Hepatocyte (in vitro differentiated cells): Measurements from ENCODE around the gene SPECC1. TPM values are rescaled to one million over a fixed set of nuclear protein-coding genes. Genes with fewer than 3 reads are reported as not detected.
"Not testable (repeated sequence)": the region's sequence is repeated elsewhere in the genome, so short reads cannot be mapped to it uniquely, and the experiment has no call there.

Experiments
- DNase-seq: peaks from one replicate; pipeline ENCODE4 v3.0.0-alpha.2; 2016; ENCODE audit warnings: low spot score
- H2AFZ ChIP-seq: fragments of 200-600 bp; sonication (generic); 2 replicates; pipeline ENCODE4 v1.6.0; 2016; ENCODE audit warnings: antibody characterized with exemption, mild to moderate bottlenecking
- H3K27ac ChIP-seq: fragments of 200-600 bp; sonication (generic); 2 replicates; pipeline ENCODE4 v1.5.1; 2016; ENCODE audit warnings: mild to moderate bottlenecking
- H3K27me3 ChIP-seq: fragments of 200-600 bp; sonication (generic); 2 replicates; pipeline ENCODE4 v1.6.1; 2016
- H3K36me3 ChIP-seq: fragments of 200-600 bp; sonication (generic); replicated peaks from 2 replicates; pipeline ENCODE4 v1.5.1; 2016; ENCODE audit warnings: low read depth; ENCODE audit not compliant: insufficient read depth
- H3K4me1 ChIP-seq: fragments of 200-600 bp; sonication (generic); 2 replicates; pipeline ENCODE4 v1.5.1; 2016; ENCODE audit warnings: mild to moderate bottlenecking, moderate library complexity; ENCODE audit not compliant: insufficient read depth
- H3K4me2 ChIP-seq: fragments of 200-600 bp; sonication (generic); 2 replicates; pipeline ENCODE4 v1.6.0; 2016
- H3K4me3 ChIP-seq: fragments of 200-600 bp; sonication (generic); 2 replicates; pipeline ENCODE4 v1.5.1; 2016; ENCODE audit warnings: mild to moderate bottlenecking
- H3K79me2 ChIP-seq: fragments of 200-600 bp; sonication (generic); 2 replicates; pipeline ENCODE4 v1.6.0; 2017; ENCODE audit warnings: mild to moderate bottlenecking
- H3K9me2 ChIP-seq: fragments of 200-600 bp; sonication (generic); replicated peaks from 2 replicates; pipeline ENCODE4 v1.6.0; 2017; ENCODE audit warnings: mild to moderate bottlenecking; ENCODE audit not compliant: insufficient read depth
- H3K9me3 ChIP-seq: fragments of 200-600 bp; sonication (generic); 2 replicates; pipeline ENCODE4 v1.5.1; 2016; ENCODE audit warnings: low read depth, mild to moderate bottlenecking
- H4K20me1 ChIP-seq: fragments of 200-600 bp; sonication (generic); 2 replicates; pipeline ENCODE4 v1.6.0; 2016; ENCODE audit warnings: mild to moderate bottlenecking; ENCODE audit not compliant: insufficient read depth, poor library complexity, severe bottlenecking
- EZH2 ChIP-seq: fragments of 200-600 bp; sonication (generic); IDR thresholded peaks from 2 replicates; pipeline ENCODE4 v1.6.1; 2016; ENCODE audit warnings: antibody characterized with exemption, mild to moderate bottlenecking, borderline replicate concordance
- EZH2phosphoT487 ChIP-seq: fragments of 200-600 bp; sonication (generic); IDR thresholded peaks from one replicate; pipeline ENCODE4 v1.6.1; 2018; ENCODE audit warnings: antibody characterized with exemption, mild to moderate bottlenecking, low read depth, moderate library complexity; ENCODE audit not compliant: unreplicated experiment, severe bottlenecking
- WGBS: methylation state at CpG from one replicate; pipeline ENCODE4 v1.1.6; 2016; ENCODE audit warnings: low lambda C conversion rate; ENCODE audit errors: missing lambda C conversion rate; 5-methylcytosine and 5-hydroxymethylcytosine counted together
- polyA plus RNA-seq: library from polyadenylated mRNA; unstranded; fragments of >200 nt; fragmentation: Nextera tagmentation; extraction: Ambion mirVana; gene quantifications from 2 replicates; pipeline ENCODE4 v1.2.1, GENCODE V29; 2016
- total RNA-seq: library from RNA; depleted of rRNA; stranded (reverse); fragments of >200 nt; gene quantifications from 2 replicates; pipeline ENCODE4 v1.2.3, GENCODE V29; 2014
- TF ChIP-seq, protein P1 (sequence below): fragments of 200-600 bp; sonication (generic); IDR thresholded peaks from 2 replicates; pipeline ENCODE4 v1.5.1; 2016; ENCODE audit warnings: antibody characterized with exemption, mild to moderate bottlenecking; ENCODE audit not compliant: poor library complexity

SPECC1 gene
- total and polyA plus RNA-seq, 2 experiments from 2014 or later = 20.4 to 57.5 TPM

DNA sequence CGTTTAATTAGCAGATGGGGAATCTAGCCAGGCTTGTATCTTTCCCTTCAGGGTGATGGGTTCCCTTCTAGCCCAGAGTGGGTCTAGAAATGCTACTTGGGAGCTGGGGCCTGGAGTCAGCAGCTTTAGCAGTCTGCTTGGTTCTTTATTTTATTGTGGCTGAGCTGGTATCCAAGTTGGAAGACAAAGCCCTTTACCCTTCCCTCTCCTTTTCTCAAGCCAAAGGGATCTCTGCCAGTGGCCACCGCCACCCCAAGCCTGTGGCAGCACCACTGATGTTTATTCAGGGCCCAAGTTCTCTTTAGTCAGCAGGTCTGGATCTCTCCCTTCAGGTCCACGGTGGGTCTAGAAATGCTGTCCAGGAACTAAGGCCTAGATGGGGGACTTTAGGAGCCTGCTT, 215.2 kb downstream of the SPECC1 start:
- Histone ChIP-seq H4K20me1 (no peaks in the 10 kb centered on the region), H3K36me3 (no peaks in the 10 kb centered on the region), H3K9me3 (no peaks in the 10 kb centered on the region), H3K9me2 (no peaks in the 10 kb centered on the region), H3K27ac (no peak overlapping the region), H3K27me3 (no peaks in the 10 kb centered on the region), H3K4me1 (no peaks in the 10 kb centered on the region), H3K79me2 (peaks cover 19% of the 10 kb centered on the region), H2AFZ (no peak overlapping the region), H3K4me3 (no peak overlapping the region), H3K4me2 (no peak overlapping the region)
- no peak for DNase-seq
- TF ChIP-seq EZH2 = no peak
- TF ChIP-seq EZH2phosphoT487 = no peak
- TF ChIP-seq, protein P1, sequence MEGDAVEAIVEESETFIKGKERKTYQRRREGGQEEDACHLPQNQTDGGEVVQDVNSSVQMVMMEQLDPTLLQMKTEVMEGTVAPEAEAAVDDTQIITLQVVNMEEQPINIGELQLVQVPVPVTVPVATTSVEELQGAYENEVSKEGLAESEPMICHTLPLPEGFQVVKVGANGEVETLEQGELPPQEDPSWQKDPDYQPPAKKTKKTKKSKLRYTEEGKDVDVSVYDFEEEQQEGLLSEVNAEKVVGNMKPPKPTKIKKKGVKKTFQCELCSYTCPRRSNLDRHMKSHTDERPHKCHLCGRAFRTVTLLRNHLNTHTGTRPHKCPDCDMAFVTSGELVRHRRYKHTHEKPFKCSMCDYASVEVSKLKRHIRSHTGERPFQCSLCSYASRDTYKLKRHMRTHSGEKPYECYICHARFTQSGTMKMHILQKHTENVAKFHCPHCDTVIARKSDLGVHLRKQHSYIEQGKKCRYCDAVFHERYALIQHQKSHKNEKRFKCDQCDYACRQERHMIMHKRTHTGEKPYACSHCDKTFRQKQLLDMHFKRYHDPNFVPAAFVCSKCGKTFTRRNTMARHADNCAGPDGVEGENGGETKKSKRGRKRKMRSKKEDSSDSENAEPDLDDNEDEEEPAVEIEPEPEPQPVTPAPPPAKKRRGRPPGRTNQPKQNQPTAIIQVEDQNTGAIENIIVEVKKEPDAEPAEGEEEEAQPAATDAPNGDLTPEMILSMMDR = no peak
- 66% methylated on average over 3 of the region's 3 CpGs for WGBS

DNA sequence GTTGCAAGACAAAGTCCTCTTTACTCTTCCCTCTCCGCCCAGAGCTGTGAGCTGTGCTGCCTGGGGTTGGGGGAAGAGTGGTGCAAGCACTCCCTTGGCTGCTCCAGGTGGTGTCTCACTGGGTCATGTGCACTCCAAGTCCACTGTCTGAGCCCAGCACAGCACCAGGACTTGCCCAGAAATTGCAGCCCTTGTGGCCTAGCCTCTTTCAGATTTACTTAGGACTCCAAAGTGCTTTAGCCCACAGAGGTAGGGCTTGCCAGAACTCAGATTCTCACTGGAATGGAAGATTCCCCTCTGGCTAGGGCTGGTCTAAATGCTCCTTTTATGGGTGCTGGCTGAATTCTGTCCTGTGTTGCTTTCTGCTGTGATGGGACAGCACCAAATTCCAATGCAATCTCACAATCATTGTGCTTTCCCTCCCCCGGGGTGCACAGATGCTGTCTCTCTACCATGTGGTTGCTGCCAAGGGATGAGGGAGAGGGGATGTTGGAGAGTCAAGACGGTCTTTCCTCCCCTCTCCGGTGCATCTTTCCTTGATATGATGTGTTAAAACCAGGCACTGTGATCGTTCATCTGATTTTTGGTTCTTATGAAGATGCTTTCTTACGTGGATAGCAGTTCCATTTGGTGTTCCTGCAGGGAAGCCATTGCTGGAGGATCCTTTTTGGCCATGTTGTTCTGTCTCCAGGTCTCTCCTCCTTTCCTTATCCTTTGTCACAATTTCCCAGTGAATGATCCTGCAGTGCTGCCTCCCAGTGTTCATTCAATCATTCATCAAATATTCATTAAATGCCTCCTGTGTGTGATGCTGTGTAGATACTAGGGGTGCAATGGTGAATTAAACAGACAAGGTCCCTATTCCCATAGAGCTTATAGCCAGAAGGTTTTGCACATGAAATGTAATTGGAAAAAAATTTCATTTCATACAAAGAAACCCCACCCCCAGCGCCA, 216.3 kb downstream of the SPECC1 start:
- Histone ChIP-seq H3K27ac (no peak overlapping the region), H3K9me2 (no peaks in the 10 kb centered on the region), H3K27me3 (no peaks in the 10 kb centered on the region), H3K9me3 (no peaks in the 10 kb centered on the region), H3K4me2 (no peak overlapping the region), H3K4me1 (no peaks in the 10 kb centered on the region), H3K79me2 (peaks cover 14% of the 10 kb centered on the region), H3K4me3 (no peak overlapping the region), H2AFZ (no peak overlapping the region), H4K20me1 (no peaks in the 10 kb centered on the region), H3K36me3 (no peaks in the 10 kb centered on the region)
- no peak for DNase-seq
- 89% methylated on average over 7 of the region's 7 CpGs for WGBS
- TF ChIP-seq, protein P1 = peak; percentile 15
- TF ChIP-seq EZH2 = no peak

DNA sequence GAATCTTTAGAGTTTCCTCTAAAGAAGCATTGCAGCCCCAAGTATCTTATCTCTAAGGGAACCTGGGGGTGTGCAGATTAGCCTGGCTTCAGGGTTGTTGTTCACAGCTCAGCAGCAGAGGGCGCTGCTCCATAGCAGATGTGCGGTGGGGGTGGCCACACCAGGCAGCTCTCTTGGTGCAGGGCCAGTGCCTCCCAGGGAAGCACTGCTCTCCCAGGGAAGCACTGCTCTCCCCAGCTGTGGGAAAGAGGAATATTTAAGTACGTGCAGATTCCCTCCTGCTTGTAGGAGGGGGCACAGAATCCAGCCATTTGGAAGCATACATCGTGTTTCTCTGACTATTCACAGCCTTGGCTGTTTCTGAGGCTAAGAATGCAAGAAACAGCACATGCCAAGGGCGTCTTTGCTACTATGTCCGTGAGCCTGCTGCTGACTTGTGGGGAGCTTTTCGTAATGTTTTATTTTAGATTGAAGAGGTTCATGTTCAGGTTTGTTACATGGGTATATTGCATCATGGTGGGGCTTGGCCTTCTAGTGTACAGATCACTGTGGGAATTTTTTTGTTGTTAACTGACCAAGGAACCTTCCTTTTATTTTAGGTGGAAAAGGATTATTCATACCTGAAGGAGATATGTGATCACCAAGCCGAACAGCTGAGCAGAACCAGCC, 217.8 kb downstream of the SPECC1 start:
- H3K36me3 ChIP-seq = no peaks in the 10 kb centered on the region
- no peaks in the 10 kb centered on the region for H3K9me2 ChIP-seq
- H2AFZ ChIP-seq = no peak overlapping the region
- H4K20me1 ChIP-seq = no peaks in the 10 kb centered on the region
- H3K27me3 ChIP-seq = no peaks in the 10 kb centered on the region
- no peaks in the 10 kb centered on the region for H3K4me1 ChIP-seq
- TF ChIP-seq, protein P1 = peak; percentile 89
- no peak for TF ChIP-seq EZH2
- peaks cover 6% of the 10 kb centered on the region for H3K79me2 ChIP-seq
- peak; percentile 87 for DNase-seq
- H3K27ac ChIP-seq = no peak overlapping the region
- no peak overlapping the region for H3K4me2 ChIP-seq
- no peak overlapping the region for H3K4me3 ChIP-seq
- H3K9me3 ChIP-seq = no peaks in the 10 kb centered on the region
- WGBS = 52% methylated on average over 8 of the region's 8 CpGs

DNA sequence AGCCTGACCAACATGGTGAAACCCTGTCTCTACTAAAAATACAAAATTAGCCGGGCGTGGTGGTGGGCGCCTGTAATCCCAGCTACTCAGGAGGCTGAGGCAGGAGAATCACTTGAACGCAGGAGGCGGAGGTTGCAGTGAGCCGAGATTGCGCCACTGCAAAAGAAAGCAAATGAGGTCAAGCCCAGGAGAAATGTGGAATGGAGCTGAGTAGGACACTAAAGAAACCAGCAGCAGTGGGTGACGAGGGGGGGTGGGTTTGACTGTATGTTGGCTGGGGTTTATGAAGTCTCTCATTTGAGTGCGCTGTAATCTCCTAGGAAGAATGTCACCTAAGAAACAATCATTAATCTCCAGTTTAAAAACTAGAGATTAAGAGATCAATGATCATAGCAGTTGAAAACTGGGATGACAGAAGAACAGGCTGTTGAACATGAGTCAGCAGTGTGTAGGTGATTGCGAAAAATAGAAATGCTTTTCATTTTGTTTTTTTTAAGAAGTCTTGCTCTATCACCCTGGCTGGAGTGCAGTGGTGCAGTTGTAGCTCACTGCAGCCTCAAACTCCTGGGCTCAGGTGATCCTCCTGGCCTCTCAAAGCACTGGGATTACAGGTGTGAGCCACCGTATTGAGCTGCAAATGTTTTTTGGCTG, 218.7 kb downstream of the SPECC1 start:
- H3K27ac ChIP-seq = not testable (repeated sequence)
- whole genome bisulfite sequencing = 95% methylated on average over 11 of the region's 11 CpGs

More for the DNA sequence above, 218.7 kb downstream of the SPECC1 start:
- not testable (repeated sequence) for H3K79me2 ChIP-seq, H3K4me2 ChIP-seq, H3K4me3 ChIP-seq, H3K4me1 ChIP-seq, H3K9me2 ChIP-seq, H3K9me3 ChIP-seq, H3K27me3 ChIP-seq, H3K36me3 ChIP-seq, H2AFZ ChIP-seq, H4K20me1 ChIP-seq, DNase-seq
